T-helper 1 cell (primary cell): ENCODE measurements around the gene DYNLT1.
"Not testable (repeated sequence)": the region's sequence is repeated elsewhere in the genome, so short reads cannot be mapped to it uniquely, and the experiment has no call there.

Experiments used
- DNase-seq, 5 donors: peaks; one replicate each; pipeline ENCODE4 v3.0.0-alpha.2; 2012 to 2020

DYNLT1 gene

GRCh38 chr6:158621694-158622544 is 22.6 kb downstream of the DYNLT1 start:
- DNase-seq: no peak

GRCh38 chr6:158620963-158621693 is 23.4 kb downstream of the DYNLT1 start:
- DNase-seq: no peak

DNA sequence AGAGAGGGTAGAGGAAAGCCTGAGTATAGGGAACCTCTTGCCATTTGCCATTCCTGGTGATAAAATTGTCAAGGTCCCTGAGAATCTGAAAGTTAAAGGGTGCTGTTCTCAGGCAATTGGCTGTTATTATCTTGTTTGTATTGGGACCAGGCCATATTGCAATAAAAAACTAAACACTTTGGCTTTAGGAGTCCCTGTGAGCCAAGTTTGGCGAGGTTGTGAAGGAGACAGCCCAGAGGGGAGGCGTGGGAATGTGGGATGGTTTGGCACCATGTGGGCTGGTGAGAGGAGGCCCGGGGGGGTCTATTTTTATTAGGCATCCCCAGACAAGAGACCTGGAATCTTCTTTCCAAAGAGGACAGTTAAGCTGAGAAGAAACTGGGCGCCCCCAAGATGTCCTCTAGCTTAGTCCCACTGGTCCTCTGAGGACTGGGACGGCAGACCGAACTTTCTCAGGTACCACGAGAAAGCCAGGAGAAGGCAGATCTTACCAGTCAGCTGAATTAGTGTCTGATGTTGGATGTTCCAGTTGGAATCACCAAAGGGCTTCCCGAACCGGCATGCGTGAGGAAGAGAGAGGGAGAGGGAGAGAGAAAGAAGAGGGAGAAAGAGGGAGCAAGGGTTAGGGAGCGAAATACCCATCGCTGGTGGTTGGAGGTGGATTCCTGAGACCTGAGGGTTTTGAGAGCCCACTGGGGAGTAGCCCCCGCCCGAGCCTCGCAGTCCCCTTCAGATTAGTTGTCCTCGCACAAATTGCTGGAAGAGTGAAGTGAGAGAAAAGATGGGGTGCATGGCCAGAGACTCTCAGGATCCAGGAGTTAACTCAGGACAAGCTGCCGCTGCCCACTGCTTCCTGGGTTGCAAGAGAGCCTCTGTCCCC is 24.4 kb downstream of the DYNLT1 start:
- DNase-seq: no peak

GRCh38 chr6:158618289-158618688 is 26.3 kb downstream of the DYNLT1 start:
- DNase-seq: not testable (repeated sequence)

DNA sequence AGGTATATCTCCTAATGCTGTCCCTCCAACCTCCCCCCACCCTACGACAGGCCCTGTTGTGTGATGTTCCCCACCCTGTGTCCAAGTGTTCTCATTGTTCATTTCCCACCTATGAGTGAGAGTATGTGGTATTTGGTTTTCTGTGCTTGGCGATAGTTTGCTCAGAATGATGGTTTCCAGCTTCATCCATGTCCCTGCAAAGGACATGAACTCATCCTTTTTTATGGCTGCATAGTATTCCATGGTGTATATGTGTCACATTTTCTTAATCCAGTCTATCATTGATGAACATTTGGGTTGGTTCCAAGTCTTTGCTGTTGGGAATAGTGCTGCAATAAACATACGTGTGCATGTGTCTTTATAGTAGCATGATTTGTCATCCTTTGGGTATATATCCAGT is 29.9 kb downstream of the DYNLT1 start:
- DNase-seq: not testable (repeated sequence)

- DNase-seq: no peak
Observed at GRCh38 chr6:158611541-158612370, 32.8 kb downstream of the DYNLT1 start.

DNA sequence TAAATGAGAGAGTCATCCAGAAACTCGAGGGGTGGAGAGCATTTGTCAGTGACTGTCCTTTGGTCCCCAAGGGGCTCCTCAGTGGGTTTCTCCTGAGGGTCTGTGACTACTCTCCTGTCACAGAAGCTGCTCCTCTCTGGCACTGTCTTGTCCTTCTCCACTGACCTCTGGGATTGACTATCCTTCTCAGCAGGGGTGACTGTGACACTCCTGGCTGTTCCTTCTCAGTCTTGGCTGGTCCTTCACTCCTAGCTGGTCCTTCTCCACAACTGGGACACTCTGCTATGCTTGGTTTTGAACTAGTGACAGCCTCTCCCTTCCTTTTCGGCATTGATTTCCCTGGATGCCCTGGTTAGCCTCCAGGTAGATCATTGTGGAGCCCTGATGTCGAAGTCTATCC is 33.5 kb downstream of the DYNLT1 start:
- no peak for DNase-seq

DNA sequence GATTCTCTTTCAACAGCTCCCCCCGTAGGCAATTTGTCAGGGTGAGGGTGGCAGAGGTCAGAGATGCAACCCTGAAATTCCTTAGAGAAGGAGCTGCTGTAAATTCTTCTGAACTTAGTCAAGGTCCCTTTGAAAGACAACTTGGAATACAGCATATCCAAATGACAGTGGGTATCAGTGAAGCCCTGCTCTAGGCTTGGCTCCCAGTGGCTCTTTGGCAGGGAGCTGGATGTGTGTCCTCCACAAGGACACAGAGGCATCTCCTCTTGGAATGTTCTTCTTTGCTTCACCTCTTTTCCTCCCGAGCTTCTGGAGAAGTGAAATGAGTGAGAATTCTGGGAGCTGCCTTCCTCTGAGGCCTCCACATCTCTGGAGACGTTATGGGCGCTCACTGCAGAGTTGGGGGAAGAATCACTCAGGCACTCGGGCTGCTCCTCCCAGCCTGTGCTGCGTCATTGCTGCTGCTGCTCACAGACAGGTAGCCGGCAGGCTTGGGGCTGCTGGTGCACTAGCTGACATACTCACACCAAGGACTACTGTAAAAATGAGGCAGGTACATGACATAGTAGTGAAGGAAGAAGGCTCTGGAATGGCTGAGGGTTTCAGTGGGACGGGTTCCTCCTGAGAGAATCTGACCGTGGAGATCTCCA is 34.1 kb downstream of the DYNLT1 start:
- no peak for DNase-seq

- DNase-seq: no peak
Observed at GRCh38 chr6:158609455-158610155, 34.9 kb downstream of the DYNLT1 start.

DNA sequence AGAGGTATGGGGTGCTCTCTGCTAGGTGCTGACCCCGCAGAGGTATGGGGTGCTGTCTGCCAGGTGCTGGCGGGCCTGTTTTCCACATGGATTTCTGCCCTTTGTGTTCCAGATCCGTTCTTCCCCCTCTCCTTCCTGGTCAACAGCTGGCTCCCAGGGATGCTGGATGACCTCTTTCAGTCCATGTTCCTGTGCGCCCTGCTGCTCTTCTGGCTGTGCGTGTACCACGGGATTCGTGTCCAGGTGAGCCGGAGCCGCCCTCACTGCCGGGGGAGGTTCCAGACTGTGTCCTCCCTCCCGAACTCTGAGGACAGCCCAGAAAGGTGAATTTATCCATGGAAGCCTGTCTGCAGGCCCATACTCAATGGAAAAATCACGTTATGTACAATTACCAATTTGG is 36.3 kb downstream of the DYNLT1 start:
- no peak for DNase-seq

- no peak for DNase-seq
Observed at GRCh38 chr6:158607411-158608170, 37.0 kb downstream of the DYNLT1 start.

- no peak for DNase-seq
Observed at GRCh38 chr6:158606935-158607334, 37.6 kb downstream of the DYNLT1 start.

GRCh38 chr6:158606011-158606410 is 38.5 kb downstream of the DYNLT1 start:
- not testable (repeated sequence) for DNase-seq

- DNase-seq: peak in 3 of 5 donors; percentile 14 to 50 (median 40)
Observed at GRCh38 chr6:158605266-158605878, 39.2 kb downstream of the DYNLT1 start.

DNA sequence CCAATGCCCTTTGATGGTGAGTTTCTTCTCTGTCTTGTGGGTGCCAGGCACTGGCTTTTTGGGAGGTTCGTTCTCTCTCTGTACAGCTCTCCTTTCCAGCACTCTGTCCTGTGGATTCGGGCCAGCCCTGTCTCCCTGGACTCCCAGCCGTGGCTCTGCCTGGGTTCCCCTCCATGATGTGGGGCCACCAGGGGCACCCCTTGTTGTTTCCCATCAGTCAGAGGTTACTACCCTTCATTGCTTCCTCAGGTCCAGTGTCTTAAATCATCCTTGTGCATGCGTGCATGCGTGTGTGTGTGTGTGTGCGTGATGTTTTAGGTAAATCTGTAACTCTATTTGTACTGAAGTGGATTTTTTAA is 40.5 kb downstream of the DYNLT1 start:
- no peak for DNase-seq

DNA sequence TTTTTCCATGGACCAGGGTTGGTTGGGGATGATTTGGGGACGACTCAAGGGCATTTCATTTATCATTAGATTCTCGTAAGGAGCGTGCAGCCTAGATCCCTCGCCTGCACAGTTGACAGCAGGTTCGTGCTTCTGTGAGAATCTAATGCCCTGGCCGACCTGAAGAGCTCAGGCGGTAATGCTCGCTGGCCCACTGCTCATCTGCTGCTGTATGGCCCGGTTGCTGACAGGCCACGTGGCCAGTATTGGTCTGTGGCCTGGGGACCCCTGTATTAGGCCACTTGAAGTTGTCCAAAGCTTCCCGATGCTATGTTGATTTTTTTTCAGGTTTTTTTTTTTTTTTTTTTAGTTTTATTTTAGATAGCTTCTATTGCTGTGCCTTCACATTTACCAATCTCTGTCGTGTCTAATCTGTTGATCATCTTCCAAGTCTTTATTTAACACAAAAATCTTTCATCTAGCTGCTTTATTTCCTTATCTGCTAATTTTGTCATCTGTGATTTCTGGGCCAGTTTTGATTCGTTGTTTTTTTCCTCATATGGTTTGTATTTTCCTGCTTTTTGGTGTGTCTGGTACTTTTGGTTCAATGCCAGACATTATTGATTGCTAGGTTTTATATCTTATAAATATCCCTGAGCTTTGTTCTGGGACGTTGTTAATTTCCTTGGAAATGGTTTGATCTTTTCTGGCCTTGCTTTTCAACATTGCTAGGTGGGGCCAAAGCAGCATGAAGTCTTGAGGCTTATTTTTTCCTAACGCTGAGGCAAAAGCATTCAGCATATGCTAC is 41.1 kb downstream of the DYNLT1 start:
- DNase-seq: no peak

GRCh38 chr6:158599635-158600034 is 44.9 kb downstream of the DYNLT1 start:
- DNase-seq: no peak

- DNase-seq: no peak
Observed at GRCh38 chr6:158597565-158597964, 47.0 kb downstream of the DYNLT1 start.

DNA sequence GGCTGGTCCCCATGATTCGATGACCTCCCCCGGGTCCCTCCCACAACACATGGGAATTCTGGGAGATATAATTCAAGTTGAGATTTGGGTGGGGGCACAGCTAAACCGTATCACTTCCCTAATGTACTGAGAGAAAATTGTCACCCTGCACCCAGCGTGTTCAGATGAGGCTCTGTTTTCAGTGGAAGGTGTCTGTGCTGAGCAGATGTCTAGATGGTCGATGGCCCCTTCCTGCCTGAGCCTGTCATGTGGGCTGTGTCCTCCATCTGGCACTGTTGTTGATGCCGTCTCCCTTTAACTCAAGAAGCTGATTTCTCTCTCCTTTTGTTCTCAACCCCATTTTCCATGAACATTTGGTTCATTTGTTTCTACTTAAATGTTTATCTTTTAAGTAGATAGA is 47.7 kb downstream of the DYNLT1 start:
- no peak for DNase-seq
